Adrenal gland (tissue), 12 donors: ENCODE data around the gene OR51B5. TPM values are rescaled to one million over a fixed set of nuclear protein-coding genes. Genes with fewer than 3 reads are reported as not detected.

ENCODE experiments used
- DNase-seq, 7 donors: peaks; one replicate each; pipeline ENCODE4 v3.0.0-alpha.2; 2019 to 2020
- H3K27ac ChIP-seq, 5 donors: fragments of 200-600 bp; sonication (generic) in 4 of 5; 1 replicate in 3 of 5; 2 replicates in 2 of 5; pipeline versions ENCODE4 v1.5.1 to v1.8.0; 2016 to 2020; ENCODE audit warnings: mild to moderate bottlenecking in 1 of 5
- H3K27me3 ChIP-seq: fragments of 200-600 bp; 2 replicates; pipeline ENCODE4 v1.8.0; 2021
- H3K36me3 ChIP-seq, 2 donors: fragments of 200-600 bp; replicated peaks in 1 of 2; 1 replicate in 1 of 2; 2 replicates in 1 of 2; pipeline versions ENCODE4 v1.5.1 to v1.8.0; 2018 to 2022
- H3K4me1 ChIP-seq, 2 donors: fragments of 200-600 bp; replicated peaks in 1 of 2; 1 replicate in 1 of 2; 2 replicates in 1 of 2; pipeline versions ENCODE4 v1.5.1 to v1.8.0; 2018 to 2021
- H3K4me3 ChIP-seq, 4 donors: fragments of 200-600 bp; sonication (generic) in 3 of 4; one replicate each; pipeline ENCODE4 v1.5.1; 2016 to 2018
- H3K9me3 ChIP-seq, 3 donors: fragments of 200-600 bp; sonication (generic) in 1 of 3; replicated peaks in 1 of 3; 1 replicate in 2 of 3; 2 replicates in 1 of 3; pipeline versions ENCODE4 v1.5.1 to v1.8.0; 2016 to 2021
- CTCF ChIP-seq, 6 experiments: fragments of 450-650 bp in 4 of 6; fragments of 200-600 bp in 2 of 6; sonication (generic) in 1 of 6; IDR thresholded peaks; 1 replicate in 5 of 6; 2 replicates in 1 of 6; pipeline versions ENCODE4 v1.5.1 to v1.8.0; 2016 to 2021; ENCODE audit warnings: antibody characterized with exemption in 6 of 6, mild to moderate bottlenecking in 2 of 6, moderate library complexity in 1 of 6
- POLR2A ChIP-seq, 2 donors: fragments of 450-650 bp; IDR thresholded peaks; one replicate each; pipeline ENCODE4 v1.6.1; 2017; ENCODE audit warnings: antibody characterized with exemption in 2 of 2, mild to moderate bottlenecking in 2 of 2, moderate library complexity in 1 of 2
- WGBS, 4 donors: extraction: QIAGEN DNeasy Blood & Tissue Kit in 2 of 4; methylation state at CpG; one replicate each; pipeline versions ENCODE4 v1.1.5 to v1.1.7; 2013 to 2017; 5-methylcytosine and 5-hydroxymethylcytosine counted together
- intact Hi-C, 2 donors: fragments of 100-400 bp; cut with DNase I; formaldehyde crosslinking; loops; one replicate each; pipeline versions ENCODE4 v1.14.1 to v1.15.0; 2022 to 2023
- polyA plus RNA-seq, 3 donors: library from polyadenylated mRNA; stranded (reverse); fragments of 200-250 nt in 2 of 3; fragments of 350-450 nt in 1 of 3; fragmentation: Illumina TruSeq in 1 of 3; extraction: RNeasy Lipid Tissue Mini Kit (QIAGEN cat#74804) in 1 of 3; gene quantifications; one replicate each; pipeline ENCODE4 v1.2.3, GENCODE V29; 2013 to 2014
- total RNA-seq, 9 donors: library from RNA; depleted of rRNA in 4 of 9; stranded (reverse); fragments of >200 nt in 4 of 9; fragments of 120-200 nt in 1 of 9; fragmentation: NEBNext Ultra II Directional in 1 of 9; extraction: Animal tissue kit (Norgen Biotek cat#: 25700) in 1 of 9; gene quantifications; one replicate each; pipeline versions ENCODE4 v1.1.0 to v1.2.4, GENCODE V29; 2013 to 2023
- donor health status: healthy with polysubstance abuse.
- donor health status: Bipolar disorder and iron deficiency.
- donor health status: DM: yes; HTN: yes; CAD: no.
- donor health status: DM: no; HTN: no; CAD: no.
- donor health status: DM: no; HTN: no; CAD: no.
- donor health status: DM: yes; HTN: yes; CAD: no.

Gene OR51B5
- total and polyA plus RNA-seq, 12 donors: 0.16 to 2.9 (median 0.46) TPM; not detected in 4

GRCh38 chr11:5351208-5351607 is 7.9 kb upstream of the OR51B5 start, which contains the start of gene OR51B6:
TSS of gene OR51B6 (plus strand) at chr11:5351508. CDS start at chr11:5351508, 0 bp downstream.
- H3K27me3 ChIP-seq: no peaks in the 10 kb centered on the region
- H3K36me3 ChIP-seq: no peaks in the 10 kb centered on the region
- no peaks in the 10 kb centered on the region for H3K4me1 ChIP-seq
- TF ChIP-seq CTCF (IDR thresholded peaks at IDR 0.05) (no peak), POLR2A (IDR thresholded peaks at IDR 0.05) (no peak)
- H3K27ac ChIP-seq: no peak within 1 kb of the TSS
- intact Hi-C loops: no loop called here
- WGBS, 4 donors: 50 to 62% (median 60%) methylated on average over 1 of the region's 1 CpG
- DNase-seq: no peak
- no peak within 1 kb of the TSS for H3K4me3 ChIP-seq
- H3K9me3 ChIP-seq: no peaks in the 10 kb centered on the region

GRCh38 chr11:5349550-5349949 is 6.2 kb upstream of the OR51B5 start:
- Histone ChIP-seq H3K4me3 (no peak overlapping the region), H3K27me3 (no peaks in the 10 kb centered on the region), H3K27ac (no peak overlapping the region), H3K36me3 (no peaks in the 10 kb centered on the region), H3K9me3 (no peaks in the 10 kb centered on the region), H3K4me1 (no peaks in the 10 kb centered on the region)
- TF ChIP-seq POLR2A (IDR thresholded peaks at IDR 0.05) (no peak), CTCF (IDR thresholded peaks at IDR 0.05) (no peak)
- DNase-seq: no peak
- 21 to 38% (median 31%) methylated on average over 1 of the region's 1 CpG for WGBS, 4 donors
- intact Hi-C loops: no loop called here

- Histone ChIP-seq H3K4me3 (no peak overlapping the region), H3K27ac (no peak overlapping the region), H3K9me3 (no peaks in the 10 kb centered on the region), H3K4me1 (no peaks in the 10 kb centered on the region), H3K27me3 (no peaks in the 10 kb centered on the region), H3K36me3 (no peaks in the 10 kb centered on the region)
- TF ChIP-seq POLR2A (IDR thresholded peaks at IDR 0.05): no peak
- no peak for TF ChIP-seq CTCF (IDR thresholded peaks at IDR 0.05)
- intact Hi-C loops: no loop called here
- DNase-seq: no peak
- WGBS, 4 donors: 21 to 43% (median 30%) methylated on average over 3 of the region's 3 CpGs
These were observed 5.3 kb upstream of the OR51B5 start for GRCh38 chr11:5348551-5349194.

GRCh38 chr11:5345831-5346230 is 2.5 kb upstream of the OR51B5 start:
- 49 to 62% (median 54%) methylated on average over 3 of the region's 3 CpGs for WGBS, 4 donors
- Histone ChIP-seq H3K4me1 (no peaks in the 10 kb centered on the region), H3K27me3 (no peaks in the 10 kb centered on the region), H3K4me3 (no peak overlapping the region), H3K36me3 (no peaks in the 10 kb centered on the region), H3K27ac (no peak overlapping the region), H3K9me3 (no peaks in the 10 kb centered on the region)
- TF ChIP-seq POLR2A (IDR thresholded peaks at IDR 0.05): no peak
- no peak for TF ChIP-seq CTCF (IDR thresholded peaks at IDR 0.05)
- intact Hi-C loops: no loop called here
- no peak for DNase-seq
